Body of pancreas (tissue), 4 donors: ENCODE measurements around the gene GCNT2. TPM values are rescaled to one million over a fixed set of nuclear protein-coding genes. Genes with fewer than 3 reads are reported as not detected.
"Not testable (repeated sequence)": the region's sequence is repeated elsewhere in the genome, so short reads cannot be mapped to it uniquely, and the experiment has no call there.

Experiments
- ATAC-seq: fragments of 150-250 bp; one replicate; pipeline ENCODE4 v1.9.1; 2016
- DNase-seq, 4 donors: peaks; one replicate each; pipeline ENCODE4 v3.0.0-alpha.2; 2019
- H3K27ac ChIP-seq, 4 donors: fragments of 200-600 bp; sonication (generic); 1 replicate in 3 of 4; 2 replicates in 1 of 4; pipeline versions ENCODE4 v1.5.1 to v1.6.1; 2016 to 2019; ENCODE audit warnings: mild to moderate bottlenecking in 1 of 4, mixed read lengths in 1 of 4, moderate library complexity in 1 of 4
- H3K27me3 ChIP-seq, 2 donors: fragments of 200-600 bp; sonication (generic); one replicate each; pipeline ENCODE4 v1.6.0; 2016; ENCODE audit warnings: mild to moderate bottlenecking in 1 of 2
- H3K36me3 ChIP-seq, 2 donors: fragments of 200-600 bp; sonication (generic); replicated peaks in 1 of 2; 2 replicates each; pipeline ENCODE4 v1.5.1; 2016; ENCODE audit warnings: low read depth in 2 of 2; ENCODE audit not compliant: insufficient read depth in 1 of 2
- H3K4me1 ChIP-seq: fragments of 200-600 bp; sonication (generic); one replicate; pipeline ENCODE4 v1.6.0; 2016
- H3K4me3 ChIP-seq, 2 donors: fragments of 200-600 bp; sonication (generic); 1 replicate in 1 of 2; 2 replicates in 1 of 2; pipeline ENCODE4 v1.5.1; 2016 to 2019
- H3K9me3 ChIP-seq, 3 donors: fragments of 200-600 bp; sonication (generic); 1 replicate in 2 of 3; 2 replicates in 1 of 3; pipeline ENCODE4 v1.5.1; 2016
- CTCF ChIP-seq, 7 experiments: fragments of 450-650 bp in 4 of 7; fragments of 200-600 bp in 3 of 7; sonication (generic) in 3 of 7; IDR thresholded peaks; one replicate each; pipeline ENCODE4 v1.5.1; 2016 to 2019; ENCODE audit warnings: antibody characterized with exemption in 7 of 7
- POLR2A ChIP-seq, 3 donors: fragments of 450-650 bp; IDR thresholded peaks; one replicate each; pipeline ENCODE4 v1.6.1; 2016; ENCODE audit warnings: antibody characterized with exemption in 3 of 3, mild to moderate bottlenecking in 2 of 3
- WGBS, 2 donors: methylation state at CpG; one replicate each; pipeline ENCODE4 v1.1.5; 2017; 5-methylcytosine and 5-hydroxymethylcytosine counted together
- intact Hi-C: fragments of 100-400 bp; cut with DNase I; formaldehyde crosslinking; loops from one replicate; pipeline ENCODE4 v1.15.1; 2023
- total RNA-seq, 2 donors: library from RNA; depleted of rRNA; stranded (reverse); fragments of >200 nt; gene quantifications; one replicate each; pipeline ENCODE4 v1.1.0, GENCODE V29; 2016

The GCNT2 gene
- total RNA-seq, 2 donors from 2014 or later = 4.4 to 7.6 TPM

DNA sequence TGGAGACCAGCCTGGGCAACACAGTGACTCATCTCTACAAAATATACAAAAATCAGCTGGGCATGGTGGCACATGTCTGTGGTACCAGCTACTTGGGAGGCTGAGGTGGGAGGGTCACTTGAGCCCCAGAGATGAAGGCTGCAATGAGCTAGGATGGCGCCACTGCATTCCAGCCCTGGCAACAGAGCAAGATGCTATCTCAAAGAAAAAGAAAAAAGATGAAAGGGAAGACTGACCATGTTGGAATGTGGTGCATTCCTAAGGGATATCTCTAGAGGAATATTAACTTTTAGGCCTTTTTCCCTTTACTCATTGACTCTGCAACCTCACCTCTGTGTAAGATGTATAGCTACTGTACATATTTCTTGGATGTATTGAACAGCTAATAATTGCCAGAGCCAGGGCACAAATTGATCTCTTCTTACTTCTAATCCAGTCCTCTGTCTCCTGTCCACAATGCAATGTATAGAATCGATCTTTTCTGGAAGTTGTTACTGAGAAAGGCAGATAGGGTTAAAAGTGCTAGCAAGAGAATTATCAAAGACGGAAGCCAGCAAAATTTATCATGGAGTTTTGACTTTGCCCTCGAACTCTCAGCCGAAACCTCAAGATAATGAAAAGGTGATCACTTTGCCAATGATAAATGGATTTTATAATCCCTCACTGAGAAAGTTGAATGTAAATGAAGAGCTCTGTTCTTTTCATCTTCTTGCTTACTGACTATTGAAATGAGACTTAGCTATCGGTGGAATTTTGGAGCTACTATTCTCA is 46.3 kb downstream of the GCNT2 start:
- Histone ChIP-seq H3K27me3 (no peaks in the 10 kb centered on the region), H3K4me1 (no peaks in the 10 kb centered on the region), H3K36me3 (no peaks in the 10 kb centered on the region), H3K27ac (no peak overlapping the region), H3K9me3 (no peaks in the 10 kb centered on the region), H3K4me3 (no peak overlapping the region)
- DNase-seq = no peak
- TF ChIP-seq POLR2A (IDR thresholded peaks at IDR 0.05) (no peak), CTCF (IDR thresholded peaks at IDR 0.05) (no peak)
- intact Hi-C loops = no loop called here
- ATAC-seq = no peak
- 37 to 43% methylated on average over 6 of the region's 6 CpGs for whole genome bisulfite sequencing, 2 donors

DNA sequence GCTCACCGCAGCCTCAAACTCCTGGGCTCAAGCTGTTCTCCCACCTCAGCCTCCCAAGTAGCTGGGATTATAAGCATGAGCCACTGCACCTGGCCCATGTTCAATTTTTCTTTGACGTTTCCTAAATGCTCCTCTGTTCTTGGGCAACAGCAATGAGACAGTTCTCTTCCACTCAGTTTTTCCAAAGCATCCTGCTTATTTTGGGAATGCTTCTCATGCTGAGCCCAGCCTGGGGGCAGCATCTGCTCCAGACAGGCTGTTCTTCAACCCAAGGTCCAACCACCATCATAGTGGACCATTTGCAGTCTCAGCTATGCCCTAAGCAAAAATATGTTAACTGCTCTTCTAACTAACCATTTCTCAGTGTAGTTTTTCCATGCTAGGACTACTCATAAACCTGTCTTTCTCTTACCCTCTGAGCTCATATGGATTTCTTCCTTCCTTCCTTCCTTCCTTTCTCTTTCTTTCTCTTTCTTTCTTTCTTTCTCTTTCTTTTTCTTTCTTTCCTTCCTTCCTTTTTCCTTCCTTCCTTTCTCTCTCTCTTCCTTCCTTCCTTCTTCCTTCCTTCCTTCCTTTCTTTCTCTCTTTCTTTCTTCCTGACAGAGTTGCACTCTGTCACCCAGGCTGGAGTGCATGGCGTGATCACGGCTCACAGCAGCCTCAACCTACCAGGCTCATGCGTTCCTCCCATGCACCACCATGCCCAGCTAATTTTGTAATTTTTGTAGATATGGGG is 48.4 kb downstream of the GCNT2 start:
- DNase-seq (no peak), ATAC-seq (no peak)
- TF ChIP-seq CTCF (IDR thresholded peaks at IDR 0.05) (no peak), POLR2A (IDR thresholded peaks at IDR 0.05) (no peak)
- intact Hi-C loops = no loop called here
- H3K4me3 ChIP-seq = no peak overlapping the region
- H3K9me3 ChIP-seq = no peaks in the 10 kb centered on the region
- H3K27me3 ChIP-seq = no peaks in the 10 kb centered on the region
- no peaks in the 10 kb centered on the region for H3K4me1 ChIP-seq
- WGBS, 2 donors = 83 to 93% methylated on average over 5 of the region's 5 CpGs
- H3K27ac ChIP-seq = no peak overlapping the region
- H3K36me3 ChIP-seq = no peaks in the 10 kb centered on the region

GRCh38 chr6:10575519-10575918 is 54.4 kb downstream of the GCNT2 start:
- ATAC-seq, H3K27me3 ChIP-seq, H3K36me3 ChIP-seq, H3K4me3 ChIP-seq, H3K4me1 ChIP-seq, DNase-seq, H3K9me3 ChIP-seq, H3K27ac ChIP-seq, intact Hi-C loops: not testable (repeated sequence)
- WGBS, 2 donors = 92% methylated on average over 5 of the region's 5 CpGs

DNA sequence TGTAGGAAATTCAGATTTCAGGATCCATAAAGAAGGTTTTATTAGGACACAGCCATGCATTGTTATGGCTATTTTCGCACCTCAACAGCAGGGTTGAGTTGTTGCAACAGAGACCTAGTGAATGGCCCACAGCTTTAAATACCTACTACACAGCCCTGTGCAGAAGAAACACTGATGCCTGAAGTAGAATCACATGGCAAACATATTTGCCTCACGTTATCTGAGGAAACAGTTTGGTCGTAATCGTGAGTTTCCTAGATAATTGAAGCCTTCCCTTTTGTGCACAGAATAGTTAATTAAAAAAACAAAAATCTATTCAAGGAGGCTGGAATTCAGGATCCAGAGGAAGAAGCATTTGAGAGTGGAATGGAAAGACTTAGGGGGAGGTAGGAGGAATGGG is 55.1 kb downstream of the GCNT2 start:
- H3K4me3 ChIP-seq = no peak overlapping the region
- TF ChIP-seq POLR2A (IDR thresholded peaks at IDR 0.05) (no peak), CTCF (IDR thresholded peaks at IDR 0.05) (no peak)
- H3K36me3 ChIP-seq = no peaks in the 10 kb centered on the region
- DNase-seq (no peak), ATAC-seq (no peak)
- H3K27me3 ChIP-seq = no peaks in the 10 kb centered on the region
- H3K4me1 ChIP-seq = no peaks in the 10 kb centered on the region
- WGBS, 2 donors = 84 to 89% methylated on average over 4 of the region's 4 CpGs
- H3K9me3 ChIP-seq = no peaks in the 10 kb centered on the region
- H3K27ac ChIP-seq = no peak overlapping the region
- intact Hi-C loops = no loop called here

DNA sequence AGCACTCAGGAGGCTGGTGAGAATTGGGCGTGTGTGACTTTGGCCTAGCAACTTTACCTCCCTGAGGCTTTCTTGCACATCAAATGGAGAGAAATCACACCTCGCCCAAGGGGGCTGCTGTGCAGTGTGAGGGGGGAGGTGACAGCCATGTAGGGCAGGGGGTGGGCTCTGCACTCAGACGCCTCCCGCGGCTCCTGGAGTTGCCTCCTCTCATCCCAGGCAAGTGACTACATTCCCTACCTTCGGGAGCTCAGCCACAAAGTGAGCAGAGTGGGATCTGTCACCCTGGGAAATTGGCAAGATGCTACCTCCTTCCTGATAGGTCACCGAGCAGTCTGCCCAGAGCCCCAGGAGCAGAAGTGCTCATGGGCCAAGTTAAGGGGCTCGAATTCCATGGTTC is 56.0 kb downstream of the GCNT2 start:
- WGBS, 2 donors = 76 to 90% methylated on average over 6 to 8 of the region's 8 CpGs
- Histone ChIP-seq H3K27me3 (no peaks in the 10 kb centered on the region), H3K9me3 (no peaks in the 10 kb centered on the region), H3K4me1 (no peaks in the 10 kb centered on the region), H3K36me3 (no peaks in the 10 kb centered on the region), H3K27ac (no peak overlapping the region), H3K4me3 (no peak overlapping the region)
- ATAC-seq = no peak
- TF ChIP-seq CTCF (IDR thresholded peaks at IDR 0.05) = no peak
- no peak for TF ChIP-seq POLR2A (IDR thresholded peaks at IDR 0.05)
- intact Hi-C loops = no loop called here
- no peak for DNase-seq
